Measurements from ENCODE around the gene LYZL4. TPM values are rescaled to one million over a fixed set of nuclear protein-coding genes. Genes with fewer than 3 reads are reported as not detected.

LYZL4 gene
- total and polyA plus RNA-seq, 2 donors (not counting 1 experiment from before 2014, with no cell fraction given) = not detected

GRCh38 chr3:42408156-42408555 lies 2.3 kb downstream of the LYZL4 start:
- no peaks in the 10 kb centered on the region for H3K36me3 ChIP-seq (replicated peaks in 1 of 2; ENCODE audit: control extremely low read depth in 1 of 2, control insufficient read depth in 1 of 2, extremely low read depth in 1 of 2, insufficient read depth in 2 of 2, low read length in 1 of 2)
- Mint-ChIP-seq H3K27me3 (peaks cover 17% of the 10 kb centered on the region), H3K9me3 (ENCODE audit: insufficient read depth) (no peaks in the 10 kb centered on the region), H3K4me1 (no peaks in the 10 kb centered on the region), H3K27ac (no peak overlapping the region), H3K4me3 (no peak overlapping the region)
- intact Hi-C loops (cut with micrococcal nuclease) = no loop called here
- 78% methylated on average over 2 of the region's 2 CpGs for WGBS (ENCODE audit: insufficient coverage)
- no peak for ATAC-seq (ENCODE audit: low read depth)
- H4K20me1 ChIP-seq (ENCODE audit: control insufficient read depth, insufficient read depth, low read length, poor library complexity, severe bottlenecking) = no peaks in the 10 kb centered on the region
- H3K79me2 ChIP-seq (ENCODE audit: control insufficient read depth, insufficient read depth, low read length) = no peaks in the 10 kb centered on the region
- no peak for DNase-seq
- peaks cover 0 to 7% (median 0%) of the 10 kb centered on the region in 3 donors for H3K9me3 ChIP-seq (ENCODE audit: control extremely low read depth in 1 of 3, control insufficient read depth in 2 of 3, insufficient read depth in 1 of 3, low read length in 2 of 3)
- TF ChIP-seq, protein P1, sequence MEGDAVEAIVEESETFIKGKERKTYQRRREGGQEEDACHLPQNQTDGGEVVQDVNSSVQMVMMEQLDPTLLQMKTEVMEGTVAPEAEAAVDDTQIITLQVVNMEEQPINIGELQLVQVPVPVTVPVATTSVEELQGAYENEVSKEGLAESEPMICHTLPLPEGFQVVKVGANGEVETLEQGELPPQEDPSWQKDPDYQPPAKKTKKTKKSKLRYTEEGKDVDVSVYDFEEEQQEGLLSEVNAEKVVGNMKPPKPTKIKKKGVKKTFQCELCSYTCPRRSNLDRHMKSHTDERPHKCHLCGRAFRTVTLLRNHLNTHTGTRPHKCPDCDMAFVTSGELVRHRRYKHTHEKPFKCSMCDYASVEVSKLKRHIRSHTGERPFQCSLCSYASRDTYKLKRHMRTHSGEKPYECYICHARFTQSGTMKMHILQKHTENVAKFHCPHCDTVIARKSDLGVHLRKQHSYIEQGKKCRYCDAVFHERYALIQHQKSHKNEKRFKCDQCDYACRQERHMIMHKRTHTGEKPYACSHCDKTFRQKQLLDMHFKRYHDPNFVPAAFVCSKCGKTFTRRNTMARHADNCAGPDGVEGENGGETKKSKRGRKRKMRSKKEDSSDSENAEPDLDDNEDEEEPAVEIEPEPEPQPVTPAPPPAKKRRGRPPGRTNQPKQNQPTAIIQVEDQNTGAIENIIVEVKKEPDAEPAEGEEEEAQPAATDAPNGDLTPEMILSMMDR (IDR thresholded peaks at IDR 0.05) = no peak
- TF ChIP-seq EZH2 (IDR thresholded peaks at IDR 0.05; ENCODE audit: borderline replicate concordance, insufficient read depth, low read depth, low read length, poor library complexity, severe bottlenecking) = no peak
- H3K4me2 ChIP-seq (replicated peaks; ENCODE audit: low read depth, low read length, poor library complexity, severe bottlenecking) = no peak overlapping the region
- no peak overlapping the region for H2AFZ ChIP-seq (ENCODE audit: insufficient read depth, low read depth, low read length, poor library complexity, severe bottlenecking)
- peaks cover 0 to 4% (median 0%) of the 10 kb centered on the region in 4 experiments for H3K27me3 ChIP-seq (replicated peaks in 1 of 4; ENCODE audit: control extremely low read depth in 1 of 4, control insufficient read depth in 3 of 4, insufficient read depth in 4 of 4, low read length in 3 of 4)
- ChIA-PET CTCF (no interaction called here), POLR2A (no interaction called here)
- H3K4me1 ChIP-seq (ENCODE audit: control insufficient read depth in 2 of 2, insufficient read depth in 2 of 2, low read length in 2 of 2) = no peaks in the 10 kb centered on the region
- no peak overlapping the region for H3K4me3 ChIP-seq (ENCODE audit: control extremely low read depth in 1 of 5, extremely low read depth in 1 of 5, insufficient read depth in 1 of 5, low read depth in 2 of 5, low read length in 4 of 5)
- no peak overlapping the region for H3K9ac ChIP-seq (ENCODE audit: low read length)
- no peak overlapping the region for H3K27ac ChIP-seq (ENCODE audit: low read length in 2 of 2)

DNA sequence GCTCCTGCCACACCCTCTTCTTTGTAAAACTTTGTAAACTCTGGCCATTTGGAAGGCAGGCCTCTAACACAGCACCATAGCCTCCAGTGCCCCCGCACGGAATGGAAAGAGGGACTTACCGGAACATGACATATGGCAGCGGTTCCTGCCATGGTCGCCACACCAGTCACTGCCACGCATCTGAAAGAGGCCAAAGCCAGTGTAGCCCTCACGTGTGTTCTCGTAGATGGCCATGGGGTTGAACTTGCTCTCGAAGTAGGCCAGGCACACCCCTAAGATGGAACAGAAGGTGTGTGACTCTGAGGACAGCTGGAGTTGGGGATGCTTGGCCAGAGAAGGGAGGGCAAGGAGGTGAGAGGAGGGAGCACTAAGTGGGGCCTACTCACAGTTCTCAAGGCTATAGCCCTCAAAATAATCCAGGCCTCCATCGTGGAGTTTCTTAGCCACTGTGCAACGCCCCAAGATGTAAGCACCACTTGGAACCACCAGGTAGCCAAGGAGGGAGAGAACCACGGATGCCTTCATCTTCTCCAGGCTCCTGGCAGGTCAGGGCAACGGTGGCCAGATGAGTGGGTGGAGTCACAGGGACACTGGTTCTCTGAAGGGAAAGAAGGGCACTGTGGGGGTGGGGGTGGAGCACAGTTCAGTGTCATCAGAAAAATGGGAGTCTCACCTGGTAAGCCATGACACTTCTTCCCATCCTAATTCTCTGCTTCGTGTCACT lies 3.5 kb downstream of the LYZL4 start:
- H2AFZ ChIP-seq (ENCODE audit: insufficient read depth, low read depth, low read length, poor library complexity, severe bottlenecking) = no peak overlapping the region
- Mint-ChIP-seq H3K4me3 (no peak overlapping the region), H3K9me3 (ENCODE audit: insufficient read depth) (no peaks in the 10 kb centered on the region), H3K4me1 (no peaks in the 10 kb centered on the region), H3K27ac (no peak overlapping the region), H3K27me3 (peaks cover 17% of the 10 kb centered on the region)
- peaks cover 0 to 7% (median 0%) of the 10 kb centered on the region in 3 donors for H3K9me3 ChIP-seq (ENCODE audit: control extremely low read depth in 1 of 3, control insufficient read depth in 2 of 3, insufficient read depth in 1 of 3, low read length in 2 of 3)
- WGBS (ENCODE audit: insufficient coverage) = 90% methylated on average over 14 of the region's 14 CpGs
- TF ChIP-seq, protein P1 (IDR thresholded peaks at IDR 0.05) = no peak
- no peak for TF ChIP-seq EZH2 (IDR thresholded peaks at IDR 0.05; ENCODE audit: borderline replicate concordance, insufficient read depth, low read depth, low read length, poor library complexity, severe bottlenecking)
- H3K9ac ChIP-seq (ENCODE audit: low read length) = no peak overlapping the region
- no peaks in the 10 kb centered on the region for H3K79me2 ChIP-seq (ENCODE audit: control insufficient read depth, insufficient read depth, low read length)
- ChIA-PET POLR2A (no interaction called here), CTCF (no interaction called here)
- H3K4me1 ChIP-seq (ENCODE audit: control insufficient read depth in 2 of 2, insufficient read depth in 2 of 2, low read length in 2 of 2) = no peaks in the 10 kb centered on the region
- intact Hi-C loops (cut with micrococcal nuclease) = no loop called here
- no peaks in the 10 kb centered on the region for H4K20me1 ChIP-seq (ENCODE audit: control insufficient read depth, insufficient read depth, low read length, poor library complexity, severe bottlenecking)
- H3K36me3 ChIP-seq (replicated peaks in 1 of 2; ENCODE audit: control extremely low read depth in 1 of 2, control insufficient read depth in 1 of 2, extremely low read depth in 1 of 2, insufficient read depth in 2 of 2, low read length in 1 of 2) = no peaks in the 10 kb centered on the region
- ATAC-seq (ENCODE audit: low read depth) = no peak
- peaks cover 0 to 4% (median 0%) of the 10 kb centered on the region in 4 experiments for H3K27me3 ChIP-seq (replicated peaks in 1 of 4; ENCODE audit: control extremely low read depth in 1 of 4, control insufficient read depth in 3 of 4, insufficient read depth in 4 of 4, low read length in 3 of 4)
- no peak overlapping the region for H3K4me2 ChIP-seq (replicated peaks; ENCODE audit: low read depth, low read length, poor library complexity, severe bottlenecking)
- no peak overlapping the region for H3K27ac ChIP-seq (ENCODE audit: low read length in 2 of 2)
- no peak overlapping the region for H3K4me3 ChIP-seq (ENCODE audit: control extremely low read depth in 1 of 5, extremely low read depth in 1 of 5, insufficient read depth in 1 of 5, low read depth in 2 of 5, low read length in 4 of 5)
- DNase-seq = no peak

Data from B cell (primary cell).